ENCODE results near the gene EFEMP1. TPM values are rescaled to one million over a fixed set of nuclear protein-coding genes. Genes with fewer than 3 reads are reported as not detected.

EFEMP1 gene
- total RNA-seq, 1 experiment from 2014 or later, result 24.0 TPM

DNA sequence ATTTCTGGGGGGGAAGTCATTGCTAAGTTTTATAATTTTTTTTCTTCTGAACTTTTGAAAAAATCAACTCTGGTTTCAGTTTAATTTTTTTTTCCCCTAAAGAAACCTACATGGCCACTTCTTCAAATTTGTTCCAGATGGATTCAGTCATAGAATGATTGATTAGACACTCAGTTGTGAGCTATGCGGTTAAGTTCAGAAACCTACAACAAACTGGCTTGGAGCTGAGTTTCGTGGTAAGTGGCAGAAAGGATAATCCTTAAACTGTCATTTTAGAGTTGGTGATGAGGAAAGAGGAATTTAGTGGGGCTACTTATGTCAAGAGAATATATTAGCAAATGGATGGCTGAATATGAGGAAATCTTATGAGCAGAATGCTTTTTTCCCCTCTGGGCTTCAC is 23.7 kb downstream of the EFEMP1 start:
- H3K27me3 Mint-ChIP-seq (ENCODE audit: low read depth), result no peaks in the 10 kb centered on the region
- DNase-seq (ENCODE audit: low spot score), result no peak
- ChIA-PET CTCF (no interaction called here), POLR2A (no interaction called here)
- TF ChIP-seq SMAD4 (CRISPR knock-in tag; IDR thresholded peaks at IDR 0.05) (no peak), GRHL2 (CRISPR knock-in tag; IDR thresholded peaks at IDR 0.05; ENCODE audit: insufficient replicate concordance, severe bottlenecking) (no peak), SOX15 (CRISPR knock-in tag; IDR thresholded peaks at IDR 0.05) (no peak), ESRRA (CRISPR knock-in tag; IDR thresholded peaks at IDR 0.05; ENCODE audit: borderline replicate concordance) (no peak), TEAD4 (CRISPR knock-in tag; IDR thresholded peaks at IDR 0.05) (no peak), FOXJ3 (CRISPR knock-in tag; IDR thresholded peaks at IDR 0.05; ENCODE audit: borderline replicate concordance) (no peak), SP1 (CRISPR knock-in tag; conservative IDR thresholded peaks at IDR 0.05) (no peak), CREB1 (CRISPR knock-in tag; IDR thresholded peaks at IDR 0.05) (no peak), FOXP1 (CRISPR knock-in tag; IDR thresholded peaks at IDR 0.05; ENCODE audit: borderline replicate concordance) (no peak)
- TF ChIP-seq, protein P1, sequence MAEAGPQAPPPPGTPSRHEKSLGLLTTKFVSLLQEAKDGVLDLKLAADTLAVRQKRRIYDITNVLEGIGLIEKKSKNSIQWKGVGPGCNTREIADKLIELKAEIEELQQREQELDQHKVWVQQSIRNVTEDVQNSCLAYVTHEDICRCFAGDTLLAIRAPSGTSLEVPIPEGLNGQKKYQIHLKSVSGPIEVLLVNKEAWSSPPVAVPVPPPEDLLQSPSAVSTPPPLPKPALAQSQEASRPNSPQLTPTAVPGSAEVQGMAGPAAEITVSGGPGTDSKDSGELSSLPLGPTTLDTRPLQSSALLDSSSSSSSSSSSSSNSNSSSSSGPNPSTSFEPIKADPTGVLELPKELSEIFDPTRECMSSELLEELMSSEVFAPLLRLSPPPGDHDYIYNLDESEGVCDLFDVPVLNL (CRISPR knock-in tag; IDR thresholded peaks at IDR 0.05; ENCODE audit: borderline replicate concordance, low read depth), result no peak
- TF ChIP-seq, protein P2, sequence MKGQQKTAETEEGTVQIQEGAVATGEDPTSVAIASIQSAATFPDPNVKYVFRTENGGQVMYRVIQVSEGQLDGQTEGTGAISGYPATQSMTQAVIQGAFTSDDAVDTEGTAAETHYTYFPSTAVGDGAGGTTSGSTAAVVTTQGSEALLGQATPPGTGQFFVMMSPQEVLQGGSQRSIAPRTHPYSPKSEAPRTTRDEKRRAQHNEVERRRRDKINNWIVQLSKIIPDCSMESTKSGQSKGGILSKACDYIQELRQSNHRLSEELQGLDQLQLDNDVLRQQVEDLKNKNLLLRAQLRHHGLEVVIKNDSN (CRISPR knock-in tag; IDR thresholded peaks at IDR 0.05), result no peak
- TF ChIP-seq, protein P3, sequence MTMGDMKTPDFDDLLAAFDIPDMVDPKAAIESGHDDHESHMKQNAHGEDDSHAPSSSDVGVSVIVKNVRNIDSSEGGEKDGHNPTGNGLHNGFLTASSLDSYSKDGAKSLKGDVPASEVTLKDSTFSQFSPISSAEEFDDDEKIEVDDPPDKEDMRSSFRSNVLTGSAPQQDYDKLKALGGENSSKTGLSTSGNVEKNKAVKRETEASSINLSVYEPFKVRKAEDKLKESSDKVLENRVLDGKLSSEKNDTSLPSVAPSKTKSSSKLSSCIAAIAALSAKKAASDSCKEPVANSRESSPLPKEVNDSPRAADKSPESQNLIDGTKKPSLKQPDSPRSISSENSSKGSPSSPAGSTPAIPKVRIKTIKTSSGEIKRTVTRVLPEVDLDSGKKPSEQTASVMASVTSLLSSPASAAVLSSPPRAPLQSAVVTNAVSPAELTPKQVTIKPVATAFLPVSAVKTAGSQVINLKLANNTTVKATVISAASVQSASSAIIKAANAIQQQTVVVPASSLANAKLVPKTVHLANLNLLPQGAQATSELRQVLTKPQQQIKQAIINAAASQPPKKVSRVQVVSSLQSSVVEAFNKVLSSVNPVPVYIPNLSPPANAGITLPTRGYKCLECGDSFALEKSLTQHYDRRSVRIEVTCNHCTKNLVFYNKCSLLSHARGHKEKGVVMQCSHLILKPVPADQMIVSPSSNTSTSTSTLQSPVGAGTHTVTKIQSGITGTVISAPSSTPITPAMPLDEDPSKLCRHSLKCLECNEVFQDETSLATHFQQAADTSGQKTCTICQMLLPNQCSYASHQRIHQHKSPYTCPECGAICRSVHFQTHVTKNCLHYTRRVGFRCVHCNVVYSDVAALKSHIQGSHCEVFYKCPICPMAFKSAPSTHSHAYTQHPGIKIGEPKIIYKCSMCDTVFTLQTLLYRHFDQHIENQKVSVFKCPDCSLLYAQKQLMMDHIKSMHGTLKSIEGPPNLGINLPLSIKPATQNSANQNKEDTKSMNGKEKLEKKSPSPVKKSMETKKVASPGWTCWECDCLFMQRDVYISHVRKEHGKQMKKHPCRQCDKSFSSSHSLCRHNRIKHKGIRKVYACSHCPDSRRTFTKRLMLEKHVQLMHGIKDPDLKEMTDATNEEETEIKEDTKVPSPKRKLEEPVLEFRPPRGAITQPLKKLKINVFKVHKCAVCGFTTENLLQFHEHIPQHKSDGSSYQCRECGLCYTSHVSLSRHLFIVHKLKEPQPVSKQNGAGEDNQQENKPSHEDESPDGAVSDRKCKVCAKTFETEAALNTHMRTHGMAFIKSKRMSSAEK (CRISPR knock-in tag; IDR thresholded peaks at IDR 0.05; ENCODE audit: borderline replicate concordance), result no peak
- TF ChIP-seq, protein P4, sequence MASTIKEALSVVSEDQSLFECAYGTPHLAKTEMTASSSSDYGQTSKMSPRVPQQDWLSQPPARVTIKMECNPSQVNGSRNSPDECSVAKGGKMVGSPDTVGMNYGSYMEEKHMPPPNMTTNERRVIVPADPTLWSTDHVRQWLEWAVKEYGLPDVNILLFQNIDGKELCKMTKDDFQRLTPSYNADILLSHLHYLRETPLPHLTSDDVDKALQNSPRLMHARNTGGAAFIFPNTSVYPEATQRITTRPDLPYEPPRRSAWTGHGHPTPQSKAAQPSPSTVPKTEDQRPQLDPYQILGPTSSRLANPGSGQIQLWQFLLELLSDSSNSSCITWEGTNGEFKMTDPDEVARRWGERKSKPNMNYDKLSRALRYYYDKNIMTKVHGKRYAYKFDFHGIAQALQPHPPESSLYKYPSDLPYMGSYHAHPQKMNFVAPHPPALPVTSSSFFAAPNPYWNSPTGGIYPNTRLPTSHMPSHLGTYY (CRISPR knock-in tag; IDR thresholded peaks at IDR 0.05), result no peak
- TF ChIP-seq, protein P5, sequence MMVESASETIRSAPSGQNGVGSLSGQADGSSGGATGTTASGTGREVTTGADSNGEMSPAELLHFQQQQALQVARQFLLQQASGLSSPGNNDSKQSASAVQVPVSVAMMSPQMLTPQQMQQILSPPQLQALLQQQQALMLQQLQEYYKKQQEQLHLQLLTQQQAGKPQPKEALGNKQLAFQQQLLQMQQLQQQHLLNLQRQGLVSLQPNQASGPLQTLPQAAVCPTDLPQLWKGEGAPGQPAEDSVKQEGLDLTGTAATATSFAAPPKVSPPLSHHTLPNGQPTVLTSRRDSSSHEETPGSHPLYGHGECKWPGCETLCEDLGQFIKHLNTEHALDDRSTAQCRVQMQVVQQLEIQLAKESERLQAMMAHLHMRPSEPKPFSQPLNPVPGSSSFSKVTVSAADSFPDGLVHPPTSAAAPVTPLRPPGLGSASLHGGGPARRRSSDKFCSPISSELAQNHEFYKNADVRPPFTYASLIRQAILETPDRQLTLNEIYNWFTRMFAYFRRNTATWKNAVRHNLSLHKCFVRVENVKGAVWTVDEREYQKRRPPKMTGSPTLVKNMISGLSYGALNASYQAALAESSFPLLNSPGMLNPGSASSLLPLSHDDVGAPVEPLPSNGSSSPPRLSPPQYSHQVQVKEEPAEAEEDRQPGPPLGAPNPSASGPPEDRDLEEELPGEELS (CRISPR knock-in tag; IDR thresholded peaks at IDR 0.05), result no peak
- TF ChIP-seq, protein P6, sequence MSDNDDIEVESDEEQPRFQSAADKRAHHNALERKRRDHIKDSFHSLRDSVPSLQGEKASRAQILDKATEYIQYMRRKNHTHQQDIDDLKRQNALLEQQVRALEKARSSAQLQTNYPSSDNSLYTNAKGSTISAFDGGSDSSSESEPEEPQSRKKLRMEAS (CRISPR knock-in tag; IDR thresholded peaks at IDR 0.05), result no peak
- TF ChIP-seq, protein P7, sequence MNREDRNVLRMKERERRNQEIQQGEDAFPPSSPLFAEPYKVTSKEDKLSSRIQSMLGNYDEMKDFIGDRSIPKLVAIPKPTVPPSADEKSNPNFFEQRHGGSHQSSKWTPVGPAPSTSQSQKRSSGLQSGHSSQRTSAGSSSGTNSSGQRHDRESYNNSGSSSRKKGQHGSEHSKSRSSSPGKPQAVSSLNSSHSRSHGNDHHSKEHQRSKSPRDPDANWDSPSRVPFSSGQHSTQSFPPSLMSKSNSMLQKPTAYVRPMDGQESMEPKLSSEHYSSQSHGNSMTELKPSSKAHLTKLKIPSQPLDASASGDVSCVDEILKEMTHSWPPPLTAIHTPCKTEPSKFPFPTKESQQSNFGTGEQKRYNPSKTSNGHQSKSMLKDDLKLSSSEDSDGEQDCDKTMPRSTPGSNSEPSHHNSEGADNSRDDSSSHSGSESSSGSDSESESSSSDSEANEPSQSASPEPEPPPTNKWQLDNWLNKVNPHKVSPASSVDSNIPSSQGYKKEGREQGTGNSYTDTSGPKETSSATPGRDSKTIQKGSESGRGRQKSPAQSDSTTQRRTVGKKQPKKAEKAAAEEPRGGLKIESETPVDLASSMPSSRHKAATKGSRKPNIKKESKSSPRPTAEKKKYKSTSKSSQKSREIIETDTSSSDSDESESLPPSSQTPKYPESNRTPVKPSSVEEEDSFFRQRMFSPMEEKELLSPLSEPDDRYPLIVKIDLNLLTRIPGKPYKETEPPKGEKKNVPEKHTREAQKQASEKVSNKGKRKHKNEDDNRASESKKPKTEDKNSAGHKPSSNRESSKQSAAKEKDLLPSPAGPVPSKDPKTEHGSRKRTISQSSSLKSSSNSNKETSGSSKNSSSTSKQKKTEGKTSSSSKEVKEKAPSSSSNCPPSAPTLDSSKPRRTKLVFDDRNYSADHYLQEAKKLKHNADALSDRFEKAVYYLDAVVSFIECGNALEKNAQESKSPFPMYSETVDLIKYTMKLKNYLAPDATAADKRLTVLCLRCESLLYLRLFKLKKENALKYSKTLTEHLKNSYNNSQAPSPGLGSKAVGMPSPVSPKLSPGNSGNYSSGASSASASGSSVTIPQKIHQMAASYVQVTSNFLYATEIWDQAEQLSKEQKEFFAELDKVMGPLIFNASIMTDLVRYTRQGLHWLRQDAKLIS (CRISPR knock-in tag; IDR thresholded peaks at IDR 0.05; ENCODE audit: borderline replicate concordance), result no peak
- H3K4me1 Mint-ChIP-seq, result peaks cover 11% of the 10 kb centered on the region
- peaks cover 6% of the 10 kb centered on the region for H3K36me3 Mint-ChIP-seq
- ATAC-seq, result no peak
- H3K4me3 Mint-ChIP-seq, result no peak overlapping the region
- peaks cover 17% of the 10 kb centered on the region for H3K9me3 Mint-ChIP-seq
- no peak overlapping the region for H3K27ac Mint-ChIP-seq

Measured in WTC11 (cell line).